B cell (primary cell): Measurements from ENCODE around the gene SLC25A43.

Source experiments
- EZH2 ChIP-seq: IDR thresholded peaks from 2 replicates; pipeline ENCODE4 v1.6.1; 2012; ENCODE audit warnings: borderline replicate concordance, low read depth, mild to moderate bottlenecking, moderate library complexity, low read length; ENCODE audit not compliant: insufficient read depth, poor library complexity, severe bottlenecking
- TF ChIP-seq, protein P1 (sequence below): fragments of 200-600 bp; IDR thresholded peaks from one replicate; pipeline ENCODE4 v1.8.0; 2022; ENCODE audit warnings: antibody characterized with exemption, mild to moderate bottlenecking

- TF ChIP-seq, protein P1, sequence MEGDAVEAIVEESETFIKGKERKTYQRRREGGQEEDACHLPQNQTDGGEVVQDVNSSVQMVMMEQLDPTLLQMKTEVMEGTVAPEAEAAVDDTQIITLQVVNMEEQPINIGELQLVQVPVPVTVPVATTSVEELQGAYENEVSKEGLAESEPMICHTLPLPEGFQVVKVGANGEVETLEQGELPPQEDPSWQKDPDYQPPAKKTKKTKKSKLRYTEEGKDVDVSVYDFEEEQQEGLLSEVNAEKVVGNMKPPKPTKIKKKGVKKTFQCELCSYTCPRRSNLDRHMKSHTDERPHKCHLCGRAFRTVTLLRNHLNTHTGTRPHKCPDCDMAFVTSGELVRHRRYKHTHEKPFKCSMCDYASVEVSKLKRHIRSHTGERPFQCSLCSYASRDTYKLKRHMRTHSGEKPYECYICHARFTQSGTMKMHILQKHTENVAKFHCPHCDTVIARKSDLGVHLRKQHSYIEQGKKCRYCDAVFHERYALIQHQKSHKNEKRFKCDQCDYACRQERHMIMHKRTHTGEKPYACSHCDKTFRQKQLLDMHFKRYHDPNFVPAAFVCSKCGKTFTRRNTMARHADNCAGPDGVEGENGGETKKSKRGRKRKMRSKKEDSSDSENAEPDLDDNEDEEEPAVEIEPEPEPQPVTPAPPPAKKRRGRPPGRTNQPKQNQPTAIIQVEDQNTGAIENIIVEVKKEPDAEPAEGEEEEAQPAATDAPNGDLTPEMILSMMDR = no peak
- no peak for TF ChIP-seq EZH2
Measured at GRCh38 chrX:119399772-119400101, 601 bp downstream of the SLC25A43 start.
